Suppressor macrophage (primary cell): ENCODE results near the gene CBX2.
A peak's percentile ranks its signal among the peaks of the same experiment; 100 is the strongest.

ENCODE experiments used
- DNase-seq, 4 experiments: peaks; one replicate each; pipeline ENCODE4 v3.0.0-alpha.2; 2020 to 2022

Gene CBX2

DNA sequence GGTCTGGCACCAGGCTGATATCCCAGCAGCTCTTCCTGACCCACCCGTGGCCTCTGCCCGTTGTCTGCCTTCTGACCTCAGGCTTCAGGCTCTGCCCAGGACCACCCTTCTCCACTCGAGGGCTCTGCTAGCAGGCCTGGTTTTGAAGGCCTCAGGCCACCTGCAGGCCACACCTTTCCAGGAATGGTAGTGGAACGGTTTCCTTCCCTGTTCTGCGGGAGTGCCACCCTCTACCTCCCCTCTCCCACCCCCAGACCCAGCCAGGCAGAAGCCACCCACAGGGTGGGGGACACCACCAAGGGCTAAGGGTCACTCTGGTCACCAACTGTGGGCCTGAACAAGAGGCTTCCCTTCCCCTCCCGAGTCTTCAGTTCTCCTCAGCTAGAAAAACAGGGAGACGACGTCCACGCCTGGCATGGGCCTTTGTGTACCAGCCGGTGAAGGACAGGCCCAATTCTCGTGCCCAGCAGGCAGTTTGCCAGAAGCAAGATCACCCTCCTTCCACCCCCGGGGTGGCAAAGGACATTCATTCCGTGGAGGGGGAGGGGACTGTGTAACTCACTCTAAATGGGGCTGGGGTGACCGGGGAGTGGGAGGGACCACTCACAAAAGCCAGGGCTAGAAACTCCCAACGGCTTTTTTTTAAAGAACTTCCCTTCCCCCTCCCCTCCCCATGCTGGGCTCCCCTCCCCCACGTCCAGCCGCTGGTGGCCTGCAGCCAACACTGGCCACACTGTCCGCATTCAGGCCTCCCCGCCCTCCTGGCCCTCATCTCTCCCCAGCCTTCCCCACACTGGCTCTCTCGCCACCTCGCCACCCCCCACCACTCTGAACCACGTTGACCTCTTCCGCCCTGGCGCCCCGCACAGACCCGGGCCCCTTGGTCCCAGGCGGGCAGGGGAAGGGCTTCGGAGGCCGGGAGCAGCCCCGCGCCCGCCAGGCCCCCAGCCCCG is 53.6 kb downstream of the CBX2 start:
- peak in 3 of 4 experiments; percentile 50 to 67 (median 62) for DNase-seq

- peak in 2 of 4 experiments; percentile 41 to 43 for DNase-seq
These were observed 54.5 kb downstream of the CBX2 start for GRCh38 chr17:79832218-79833109.

- no peak for DNase-seq
These were observed 55.1 kb downstream of the CBX2 start for GRCh38 chr17:79833110-79833450.

DNA sequence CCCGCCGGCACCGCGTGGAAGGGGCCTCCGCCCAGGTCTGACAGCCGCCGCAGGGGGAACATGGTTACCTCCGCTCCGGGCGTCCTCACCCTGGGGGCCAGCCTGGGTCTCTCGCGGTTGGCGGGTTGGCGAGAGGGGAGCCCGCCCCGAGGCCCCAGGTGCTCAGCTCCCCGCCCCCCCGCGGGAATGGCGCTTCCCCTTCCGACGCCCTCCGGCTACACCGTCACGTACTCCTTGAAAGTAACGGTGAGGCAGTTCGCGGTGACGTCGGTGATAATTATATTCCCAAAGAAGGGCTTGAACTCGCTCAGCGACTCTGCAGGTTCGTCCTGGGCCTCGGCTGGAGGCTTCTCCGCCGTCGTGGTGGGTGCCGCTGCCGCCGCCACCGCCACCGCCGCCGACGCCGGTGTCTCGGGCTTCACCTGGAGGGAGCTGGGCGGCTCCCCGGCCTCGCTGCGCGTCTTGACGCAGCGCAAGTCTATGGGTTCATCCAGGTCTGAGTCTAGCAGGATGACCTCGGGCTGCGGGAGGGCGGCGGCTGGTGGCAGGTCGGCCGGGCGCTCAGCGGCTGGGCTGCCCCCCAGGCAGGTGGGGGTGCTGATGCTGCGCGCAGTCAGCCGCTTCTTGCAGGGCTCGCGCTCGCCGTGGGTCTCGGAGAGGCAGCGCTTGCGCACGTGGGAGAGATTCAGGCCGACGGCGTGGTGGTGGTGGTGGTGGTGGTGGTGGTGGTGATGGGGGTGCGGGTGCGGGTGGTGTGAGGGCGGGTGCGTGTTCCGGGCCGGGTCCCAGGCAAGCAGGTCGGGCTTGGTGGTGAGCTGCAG is 56.0 kb downstream of the CBX2 start:
- DNase-seq, result no peak

GRCh38 chr17:79834565-79835469 is 56.9 kb downstream of the CBX2 start:
- DNase-seq, result no peak

GRCh38 chr17:79835470-79835899 is 57.5 kb downstream of the CBX2 start:
- no peak for DNase-seq

DNA sequence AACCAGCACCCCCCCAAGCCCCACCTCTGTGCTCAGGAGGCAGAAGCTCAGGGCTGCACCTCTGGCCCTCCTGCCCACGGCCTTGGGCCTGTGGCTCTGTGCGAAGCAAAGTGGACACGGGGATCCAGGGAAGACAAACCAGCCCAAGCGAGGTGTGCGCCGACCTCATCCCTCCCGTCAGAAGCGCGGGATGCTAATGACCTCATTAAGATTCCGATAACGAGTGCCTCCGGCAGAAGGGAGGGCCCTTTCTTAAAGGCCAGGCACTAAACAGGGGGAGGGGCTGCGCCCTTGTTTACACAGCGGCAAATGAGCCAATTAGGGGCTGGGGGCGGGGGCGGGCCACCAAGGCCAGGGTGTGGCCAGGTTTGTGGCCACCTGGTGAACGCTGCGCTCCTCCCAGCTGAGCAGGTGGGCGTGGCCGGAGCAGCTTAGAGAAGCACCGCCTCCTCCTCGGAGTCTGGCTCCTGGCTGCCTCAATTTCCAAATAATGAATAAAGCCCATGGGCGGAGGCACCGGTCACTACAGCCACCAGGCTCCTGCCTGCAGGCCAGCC is 58.1 kb downstream of the CBX2 start:
- no peak for DNase-seq

DNA sequence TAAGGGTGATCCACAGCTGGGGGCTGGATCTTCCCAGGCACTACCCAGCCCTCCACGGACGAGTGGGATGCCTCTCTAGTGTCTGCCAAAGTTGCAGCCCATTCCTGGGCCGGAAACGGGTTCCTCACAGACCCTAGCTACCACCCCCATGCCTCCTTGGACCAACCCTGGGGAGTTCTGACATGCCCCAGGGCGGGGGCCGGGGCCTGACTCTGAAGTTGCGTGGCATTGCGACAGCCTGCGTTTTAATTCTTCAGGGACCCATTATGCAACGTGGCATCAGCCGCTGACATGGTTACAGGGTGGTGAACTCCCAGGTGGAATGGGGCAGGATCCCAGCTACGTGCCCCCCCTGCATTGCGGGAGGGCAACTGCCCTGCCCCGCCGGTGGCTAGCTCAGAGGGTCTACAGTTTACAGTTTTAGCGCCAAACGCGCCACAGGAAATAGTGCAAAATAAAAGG is 58.6 kb downstream of the CBX2 start:
- DNase-seq, result peak; percentile 45 to 78 (median 64)

DNA sequence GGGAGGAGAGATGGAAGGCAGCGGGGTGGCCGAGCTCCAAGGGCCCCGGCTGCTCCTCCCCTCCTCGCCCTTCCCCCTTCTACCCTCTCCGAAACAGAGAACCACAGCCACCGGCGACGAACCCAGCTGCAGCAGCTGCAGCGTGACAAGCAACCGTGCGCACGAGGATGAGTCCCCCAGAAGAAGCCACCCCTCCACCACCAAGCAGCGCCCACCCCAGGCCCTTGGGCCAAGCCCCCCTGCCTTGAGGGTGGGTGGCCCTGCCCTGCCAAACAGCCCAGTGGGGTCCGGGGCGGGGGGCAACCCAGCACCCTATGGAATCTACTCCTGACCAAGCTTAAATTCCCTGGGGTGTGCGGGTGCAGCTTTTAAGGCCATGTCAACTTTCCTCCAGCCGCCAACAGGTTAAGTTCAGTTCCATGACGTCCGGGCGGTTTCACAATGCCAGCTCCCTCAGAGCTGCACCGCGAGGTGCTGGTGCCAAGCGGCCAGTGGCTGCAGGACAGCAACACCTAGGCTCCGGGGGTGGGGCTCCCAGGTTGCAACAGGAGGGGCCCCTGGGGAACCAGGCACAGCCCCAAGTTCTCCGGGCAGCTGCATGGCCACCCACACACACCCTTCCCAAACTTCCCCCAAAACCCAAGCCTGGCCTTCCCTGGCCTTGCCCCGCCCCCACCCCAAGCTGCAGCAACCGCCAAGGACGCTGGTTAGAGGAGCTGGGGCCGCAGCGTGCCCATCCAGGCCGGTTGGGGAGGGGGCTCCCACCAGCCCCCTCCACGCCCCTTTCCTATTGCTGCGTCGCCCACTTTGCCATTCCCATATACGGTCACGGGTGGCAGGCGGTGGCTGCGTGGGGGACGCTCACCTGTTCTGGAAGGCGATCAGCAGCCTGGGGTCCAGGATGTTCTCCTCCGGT is 59.3 kb downstream of the CBX2 start:
- DNase-seq, result peak; percentile 73 to 85 (median 78)
